GM19452 (cell line): Measurements from ENCODE around the gene NKPD1.
A peak's percentile ranks its signal among the peaks of the same experiment; 100 is the strongest.

Experiments used
- ATAC-seq: cut with Tn5 transposase; IDR thresholded peaks from one replicate; pipeline ENCODE4 v1.9.1; 2021; ENCODE audit not compliant: unreplicated experiment

The NKPD1 gene

GRCh38 chr19:45173816-45174215 lies 13.0 kb upstream of the NKPD1 start:
- no peak for ATAC-seq

- ATAC-seq = no peak
Measured at GRCh38 chr19:45172611-45173208, 11.9 kb upstream of the NKPD1 start.

GRCh38 chr19:45172173-45172572 lies 11.4 kb upstream of the NKPD1 start:
- no peak for ATAC-seq

- ATAC-seq = no peak
Measured at GRCh38 chr19:45171211-45171623, 10.4 kb upstream of the NKPD1 start.

DNA sequence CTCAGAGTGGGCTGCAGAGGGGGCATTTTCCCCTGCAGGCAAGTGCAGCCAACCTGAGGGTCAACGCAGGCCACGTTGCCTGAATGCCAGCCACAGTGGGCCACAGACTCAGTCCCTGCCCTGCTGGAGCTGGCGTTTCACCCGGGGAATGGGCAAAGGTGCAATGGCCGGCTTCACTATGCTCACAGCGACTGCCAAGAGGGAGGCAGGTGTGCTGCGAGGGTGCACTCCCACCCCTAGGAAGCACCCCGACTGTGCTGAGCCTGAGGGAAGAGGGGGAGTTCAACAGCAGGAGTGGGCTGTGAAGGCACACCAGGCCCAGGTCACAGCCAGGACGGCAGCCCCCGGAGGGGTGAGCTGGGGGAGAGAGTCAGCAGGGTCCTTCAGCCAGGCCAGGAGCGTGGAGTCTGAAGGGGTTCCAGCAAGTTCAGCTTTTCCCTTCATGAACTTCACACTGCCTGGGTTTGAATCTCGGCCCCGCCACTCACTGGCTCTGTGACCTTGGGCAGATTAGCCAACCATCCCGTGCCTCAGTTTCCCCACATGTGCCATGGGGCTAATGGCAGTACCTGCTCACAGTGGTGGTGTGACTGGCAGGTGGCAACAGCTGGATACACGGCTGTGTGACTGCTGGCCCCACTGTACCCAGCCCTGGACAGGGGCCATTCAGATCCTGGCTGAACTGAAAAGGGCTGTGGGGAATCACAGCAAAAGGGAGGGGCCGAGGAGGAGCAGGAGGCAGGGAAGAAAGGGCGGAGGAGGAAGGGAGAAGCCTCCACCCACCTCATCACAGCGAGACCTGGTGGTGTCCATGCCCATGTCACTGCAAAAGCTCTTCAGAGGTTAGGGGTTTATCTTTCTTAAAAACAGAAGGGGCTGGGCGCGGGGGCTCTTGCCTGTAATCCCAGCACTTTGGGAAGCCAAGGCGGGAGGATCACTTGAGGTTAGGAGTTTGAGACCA lies 9.6 kb upstream of the NKPD1 start:
- no peak for ATAC-seq

- ATAC-seq = no peak
Measured at GRCh38 chr19:45169602-45170001, 8.8 kb upstream of the NKPD1 start.

GRCh38 chr19:45168767-45169351 lies 8.1 kb upstream of the NKPD1 start:
- no peak for ATAC-seq

- ATAC-seq = no peak
Measured at GRCh38 chr19:45166723-45167252, 6.0 kb upstream of the NKPD1 start.

DNA sequence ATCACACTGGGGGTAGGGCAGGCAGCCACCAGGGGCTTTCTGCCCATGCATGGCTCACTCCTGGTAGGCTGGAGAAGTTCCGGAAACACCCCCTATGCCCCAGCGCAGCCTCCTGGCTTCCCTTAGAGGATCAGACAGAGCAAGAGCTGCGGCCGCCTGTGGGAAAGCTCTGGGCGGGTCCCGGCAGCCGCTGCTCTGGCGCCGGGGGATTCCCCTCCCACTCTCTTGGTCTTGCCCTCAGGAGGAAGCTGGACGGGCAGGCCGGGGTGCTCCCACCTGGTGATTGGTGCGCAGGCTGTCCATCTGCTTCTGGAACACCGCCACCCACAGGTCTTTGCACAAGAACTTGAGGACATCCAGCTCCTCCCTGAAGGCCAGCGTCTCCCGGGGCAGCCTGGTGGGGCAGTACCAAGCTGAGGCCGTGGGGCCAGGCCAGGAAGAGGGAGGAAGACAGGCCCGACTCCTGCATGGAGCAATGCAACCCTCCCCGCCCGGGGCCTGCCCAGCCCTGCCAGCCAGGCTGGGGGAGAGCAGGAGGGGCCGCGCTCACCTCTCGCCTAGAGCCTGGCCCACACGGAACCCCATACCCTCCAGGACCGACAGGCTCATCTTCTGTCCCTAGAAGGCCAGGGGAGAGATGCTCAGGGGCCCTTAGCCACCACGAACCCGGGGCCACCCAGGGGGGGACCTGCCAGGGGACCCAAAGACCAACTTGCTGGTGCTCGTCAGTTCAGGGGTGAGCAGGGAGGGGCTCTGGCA lies 4.0 kb upstream of the NKPD1 start:
- peak; percentile 84 for ATAC-seq

DNA sequence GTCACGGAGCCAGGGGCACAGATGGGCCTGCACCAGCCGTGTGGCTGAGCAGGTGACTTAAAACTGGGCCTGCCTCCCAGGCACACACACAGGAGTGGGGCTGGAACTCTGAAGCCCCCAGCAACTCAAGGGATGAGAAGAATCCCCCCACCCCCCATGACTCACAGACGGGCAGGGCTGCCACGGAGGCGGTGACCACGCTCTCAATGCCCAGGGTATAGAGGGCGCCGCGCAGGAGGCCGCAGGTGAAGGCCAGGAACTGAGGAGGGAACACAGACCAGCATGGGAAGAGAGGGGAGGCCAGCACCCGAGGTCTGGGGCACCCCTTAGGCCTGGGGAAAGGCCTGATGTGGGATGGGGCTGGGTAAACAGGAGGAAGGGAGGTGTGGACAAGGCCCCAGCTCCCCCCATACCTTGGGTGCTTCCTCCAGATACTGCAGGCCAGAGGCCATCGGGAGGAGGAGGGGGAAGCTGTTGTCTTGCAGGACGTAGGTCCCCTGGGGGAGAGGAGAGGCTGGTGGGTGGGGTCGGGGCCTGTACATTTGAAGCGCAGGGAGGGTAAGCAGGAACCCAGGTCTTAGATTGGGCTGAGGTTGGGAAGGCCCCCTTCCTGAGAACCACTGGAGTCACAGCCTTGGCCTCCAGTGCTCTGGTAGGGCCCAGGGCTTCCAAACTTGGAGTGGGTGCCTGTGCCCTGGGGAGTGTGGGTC lies 3.1 kb upstream of the NKPD1 start:
- ATAC-seq = no peak

GRCh38 chr19:45163156-45163555 lies 2.4 kb upstream of the NKPD1 start:
- no peak for ATAC-seq

DNA sequence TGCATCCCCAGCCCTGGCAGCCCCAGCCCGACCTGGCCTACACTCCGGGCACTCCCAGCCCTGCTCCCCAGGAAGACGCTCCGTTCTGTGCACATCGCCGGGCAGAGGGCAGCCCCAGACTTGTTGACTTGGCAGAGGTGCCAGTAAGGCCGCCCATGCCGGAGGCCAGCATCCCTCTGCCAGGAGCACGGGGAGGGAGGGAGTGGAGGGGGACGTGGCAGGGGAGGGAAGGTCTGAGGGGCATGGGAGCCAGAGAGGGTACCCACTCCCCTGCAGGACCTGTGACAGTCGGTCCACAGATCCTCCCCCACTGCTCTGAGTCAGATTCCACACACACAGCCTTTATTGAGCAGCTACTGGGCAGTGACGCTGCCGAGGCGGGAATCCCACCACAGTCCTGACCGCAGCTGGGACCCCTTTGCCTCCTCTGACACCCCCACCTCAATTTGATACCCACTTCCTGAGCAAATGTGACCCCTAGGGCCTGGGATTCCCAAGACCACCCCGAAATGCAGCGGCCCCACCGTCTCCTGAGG lies 1.9 kb upstream of the NKPD1 start:
- no peak for ATAC-seq

GRCh38 chr19:45161738-45162607 lies 1.2 kb upstream of the NKPD1 start:
- no peak for ATAC-seq

DNA sequence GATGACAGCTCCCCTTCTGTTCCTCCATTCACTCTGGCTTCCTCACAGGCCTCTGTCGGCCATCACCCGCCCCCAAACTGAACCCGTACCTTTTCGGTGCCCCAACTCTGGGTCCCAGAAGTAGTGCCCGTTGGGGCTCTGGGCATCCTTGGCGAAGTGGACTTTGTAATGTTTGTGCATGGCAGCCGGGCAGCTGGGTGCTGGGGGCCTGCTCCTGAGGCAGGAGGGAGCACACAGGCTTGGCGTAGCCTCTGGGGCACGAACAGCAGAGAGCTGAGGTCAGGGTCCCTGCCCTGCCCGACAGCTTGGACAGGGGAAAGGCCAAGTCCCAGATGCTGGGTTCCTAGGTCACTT lies 834 bp downstream of the NKPD1 start:
- no peak for ATAC-seq

DNA sequence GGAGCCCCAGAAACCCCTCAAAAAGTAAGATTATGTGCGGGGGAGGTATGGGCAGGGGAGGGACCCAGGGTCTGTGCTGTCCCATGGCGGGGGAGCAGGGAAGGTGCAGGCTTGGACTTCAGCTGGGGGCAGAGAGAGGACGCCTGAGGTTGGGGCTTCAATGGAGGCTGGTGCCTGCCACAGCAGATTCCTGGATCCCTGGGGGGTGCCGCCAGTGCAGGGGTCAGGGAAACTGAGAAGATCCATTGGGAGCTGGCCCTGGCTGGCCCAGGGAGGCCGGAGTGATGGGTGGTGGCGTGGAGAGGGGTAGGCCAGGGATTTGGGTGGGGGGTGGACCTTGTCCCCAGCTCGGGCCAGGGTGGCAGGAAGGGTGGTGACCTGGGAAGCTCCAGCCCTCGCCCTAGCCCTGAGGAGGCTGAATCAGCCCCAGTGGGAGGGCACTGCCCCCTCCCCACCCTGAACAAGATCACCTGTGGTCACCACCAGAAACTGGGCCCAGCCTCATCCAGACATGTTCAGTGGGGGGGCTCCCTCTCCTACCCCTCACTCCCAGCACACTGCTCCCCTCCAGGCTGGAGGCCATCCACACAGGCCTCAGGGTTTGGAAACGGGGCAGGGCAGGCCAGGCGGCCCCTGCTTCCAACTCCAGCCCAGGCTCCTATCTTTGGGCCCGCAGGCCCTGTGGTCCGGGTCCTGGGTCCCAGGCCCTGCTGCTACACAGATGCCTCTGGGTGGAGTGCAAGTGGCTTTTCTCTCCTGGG lies 1.4 kb downstream of the NKPD1 start:
- ATAC-seq = no peak

GRCh38 chr19:45158503-45159209 lies 2.1 kb downstream of the NKPD1 start:
- ATAC-seq = no peak

GRCh38 chr19:45156751-45157150 lies 4.0 kb downstream of the NKPD1 start:
- no peak for ATAC-seq
